ENCODE measurements around the gene OR2M4.
"Not testable (repeated sequence)": the region's sequence is repeated elsewhere in the genome, so short reads cannot be mapped to it uniquely, and the experiment has no call there.

Gene OR2M4

DNA sequence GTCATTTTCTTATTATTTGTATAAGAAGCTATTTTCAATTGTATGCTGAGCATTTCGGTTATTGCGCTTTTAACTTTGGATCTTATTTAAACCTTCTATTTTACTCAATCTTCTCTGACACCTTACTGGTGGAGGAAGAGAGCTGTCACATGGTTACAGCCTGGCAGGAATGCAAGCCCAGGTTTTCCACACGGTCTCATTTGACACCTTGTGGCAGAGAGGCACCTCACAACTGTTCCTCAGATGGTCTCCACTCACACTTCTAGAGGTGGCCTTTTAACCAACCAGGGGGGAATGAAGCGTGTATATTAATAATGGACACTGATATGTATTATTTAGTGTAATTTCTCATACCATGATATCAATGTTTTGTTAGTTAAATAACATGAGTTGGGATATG lies 37.0 kb downstream of the OR2M4 start:
- TF ChIP-seq Cebpa-rat (IDR thresholded peaks at IDR 0.05) = no peak
- Histone ChIP-seq H3K27ac (no peak overlapping the region), H3K4me1 (no peaks in the 10 kb centered on the region), H3K27me3 (no peaks in the 10 kb centered on the region), H3K9ac (no peak overlapping the region), H3K4me3 (no peak overlapping the region), H4K20me1 (no peaks in the 10 kb centered on the region), H3K4me2 (no peak overlapping the region), H3K36me3 (no peaks in the 10 kb centered on the region), H3K9me3 (no peaks in the 10 kb centered on the region)

DNA sequence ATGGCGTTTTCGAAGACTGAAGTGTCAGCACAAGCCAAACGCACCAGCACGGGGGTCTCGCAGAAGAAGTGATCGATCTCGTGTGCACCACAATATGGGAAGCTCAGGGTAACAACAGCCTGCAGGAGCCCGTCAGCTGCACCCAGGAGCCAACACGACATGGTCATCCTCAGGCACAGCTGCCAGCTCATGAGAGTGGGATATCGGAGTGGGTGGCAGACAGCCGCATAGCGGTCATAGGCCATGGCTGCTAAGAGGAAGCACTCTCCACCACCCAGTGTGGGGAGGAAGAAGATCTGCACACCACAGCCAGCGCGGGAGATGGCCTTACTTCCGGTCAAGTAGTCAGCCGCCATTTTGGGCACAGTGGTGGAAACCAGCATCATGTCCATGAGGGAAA lies 42.0 kb downstream of the OR2M4 start:
- H3K27me3 ChIP-seq, H3K4me2 ChIP-seq, H3K36me3 ChIP-seq, H3K4me3 ChIP-seq, H3K9ac ChIP-seq, H4K20me1 ChIP-seq, H3K27ac ChIP-seq, H3K9me3 ChIP-seq: not testable (repeated sequence)
- H3K4me1 ChIP-seq = peaks cover 18% of the 10 kb centered on the region

DNA sequence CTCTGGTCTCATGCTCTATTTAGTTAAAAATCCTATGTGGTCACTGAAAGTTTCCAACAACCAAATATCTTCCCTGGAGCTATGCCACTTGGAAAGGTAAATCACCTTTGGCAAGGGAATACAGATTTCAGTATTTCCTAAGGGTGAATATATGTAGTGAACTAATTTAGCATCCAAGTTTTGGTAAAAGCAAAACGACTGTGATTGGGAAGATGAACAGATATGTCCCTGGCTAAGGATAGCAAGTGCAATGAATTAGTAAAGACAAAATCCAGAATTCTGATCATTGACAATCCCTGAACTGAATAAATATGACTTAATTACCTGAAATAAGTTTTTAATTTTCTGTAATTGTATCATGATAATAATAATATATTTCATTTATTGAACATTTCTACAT lies 46.7 kb downstream of the OR2M4 start, which contains the start of gene OR2T33:
TSS of gene OR2T33 (minus strand) at position 101 of the 400 bp plus-strand sequence. CDS start 4,162 bp downstream, outside the sequence.
- peaks cover 18% of the 10 kb centered on the region for H3K4me1 ChIP-seq
- H3K9me3 ChIP-seq = peaks cover 5% of the 10 kb centered on the region
- H3K4me2 ChIP-seq = no peak within 1 kb of the TSS
- H3K27ac ChIP-seq = no peak within 1 kb of the TSS
- no peak within 1 kb of the TSS for H3K9ac ChIP-seq
- no peaks in the 10 kb centered on the region for H3K27me3 ChIP-seq
- no peak for TF ChIP-seq Cebpa-rat (IDR thresholded peaks at IDR 0.05)
- no peaks in the 10 kb centered on the region for H4K20me1 ChIP-seq
- H3K4me3 ChIP-seq = no peak within 1 kb of the TSS
- H3K36me3 ChIP-seq = no peaks in the 10 kb centered on the region

DNA sequence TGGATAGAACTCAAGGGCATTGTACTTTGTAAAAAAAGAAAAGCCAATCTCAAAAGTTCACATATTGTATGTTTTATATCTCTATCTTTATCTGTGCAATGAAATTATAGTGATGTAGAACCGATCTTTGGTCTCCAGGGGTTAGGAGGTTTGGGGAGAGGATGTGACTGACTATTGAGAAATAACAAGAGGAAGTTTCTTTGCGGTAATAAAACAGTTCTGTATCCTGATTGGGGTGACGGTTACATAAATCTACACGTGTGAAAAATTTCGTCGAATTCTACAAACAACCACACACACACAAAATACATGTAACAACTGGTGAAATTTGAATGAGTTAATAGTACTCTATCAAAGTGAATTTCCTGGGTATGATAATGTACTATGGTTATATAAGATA lies 57.2 kb downstream of the OR2M4 start:
- Histone ChIP-seq H3K36me3 (no peaks in the 10 kb centered on the region), H3K4me3 (no peak overlapping the region), H4K20me1 (no peaks in the 10 kb centered on the region), H3K9ac (no peak overlapping the region), H3K27ac (peak overlapping the region; percentile 63), H3K4me2 (peak overlapping the region; percentile 57), H3K4me1 (peaks cover 17% of the 10 kb centered on the region), H3K27me3 (no peaks in the 10 kb centered on the region), H3K9me3 (peaks cover 15% of the 10 kb centered on the region)
- TF ChIP-seq Cebpa-rat (IDR thresholded peaks at IDR 0.05) = peak; percentile 49; the same call in 1 of the 2 replicates

Data from BLaER1 (cell line).